Activated naive CD8-positive, alpha-beta T cell treated with anti-CD3 and anti-CD28 coated beads, Interleukin-2, amount 10 ng/mL, durations not matched to agents 7 days and 5 days (primary cell): ENCODE data around the gene KANSL1L. TPM values are rescaled to one million over a fixed set of nuclear protein-coding genes. Genes with fewer than 3 reads are reported as not detected.
"Not testable (repeated sequence)": the region's sequence is repeated elsewhere in the genome, so short reads cannot be mapped to it uniquely, and the experiment has no call there.

ENCODE experiments used
- ATAC-seq: fragments of 150-1000 bp; cut with Tn5 transposase; one replicate; pipeline ENCODE4 v1.10.0; 2021; ENCODE audit warnings: low read depth, moderate library complexity
- POLR2A ChIA-PET: fragments of 350-600 bp; sonication (Branson Sonifier 250); formaldehyde crosslinking; loops from one replicate; lab custom pipeline; 2021; ENCODE audit warnings: antibody characterized with exemption; lab: Charles Lee
- DNase-seq: peaks from one replicate; pipeline ENCODE4 v3.0.0; 2021
- H3K27ac Mint-ChIP-seq: one replicate; pipeline ENCODE4 v1.8.0; 2022; ENCODE audit warnings: mild to moderate bottlenecking, mixed read lengths
- H3K27me3 Mint-ChIP-seq: one replicate; pipeline ENCODE4 v1.8.0; 2022; ENCODE audit warnings: mild to moderate bottlenecking, moderate library complexity, mixed read lengths
- H3K36me3 Mint-ChIP-seq: one replicate; pipeline ENCODE4 v1.8.0; 2021; ENCODE audit warnings: mild to moderate bottlenecking, mixed read lengths
- H3K4me1 Mint-ChIP-seq: one replicate; pipeline ENCODE4 v1.8.0; 2021; ENCODE audit warnings: mixed read lengths
- H3K4me3 Mint-ChIP-seq: one replicate; pipeline ENCODE4 v1.8.0; 2022; ENCODE audit warnings: mild to moderate bottlenecking, moderate library complexity, mixed read lengths
- H3K9me3 Mint-ChIP-seq: one replicate; pipeline ENCODE4 v1.8.0; 2021; ENCODE audit warnings: mixed read lengths
- total RNA-seq, 2 experiments: library from RNA; stranded (reverse); gene quantifications; one replicate each; pipeline ENCODE4 v1.2.3, GENCODE V29; 2021

The KANSL1L gene
- total RNA-seq, 2 experiments from 2014 or later, result 6.5 to 10.2 TPM

DNA sequence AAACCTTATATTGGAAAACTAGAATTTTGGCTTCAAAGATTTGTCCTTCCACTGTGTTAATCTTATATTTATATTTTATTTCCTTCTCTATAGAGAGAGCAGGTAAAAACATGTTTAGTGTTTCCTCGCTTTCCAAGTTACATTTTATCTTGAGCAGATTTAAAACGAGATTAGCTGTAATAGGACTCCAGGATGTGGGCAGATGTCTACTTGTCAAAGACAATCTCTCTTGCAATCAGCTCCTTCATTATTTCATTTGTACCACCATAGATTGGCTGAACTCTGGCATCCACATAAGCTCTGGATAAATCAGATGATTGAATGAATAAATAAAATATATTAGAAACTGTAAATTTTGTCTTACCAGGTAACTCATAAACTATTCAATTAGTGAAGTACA, 17.5 kb upstream of the KANSL1L start:
- Mint-ChIP-seq H3K4me3 (no peak overlapping the region), H3K27me3 (peaks cover 1% of the 10 kb centered on the region), H3K27ac (no peak overlapping the region), H3K9me3 (peaks cover 20% of the 10 kb centered on the region), H3K36me3 (peaks cover 12% of the 10 kb centered on the region), H3K4me1 (peaks cover 3% of the 10 kb centered on the region)
- POLR2A ChIA-PET, result no interaction called here
- no peak for DNase-seq
- ATAC-seq, result no peak

DNA sequence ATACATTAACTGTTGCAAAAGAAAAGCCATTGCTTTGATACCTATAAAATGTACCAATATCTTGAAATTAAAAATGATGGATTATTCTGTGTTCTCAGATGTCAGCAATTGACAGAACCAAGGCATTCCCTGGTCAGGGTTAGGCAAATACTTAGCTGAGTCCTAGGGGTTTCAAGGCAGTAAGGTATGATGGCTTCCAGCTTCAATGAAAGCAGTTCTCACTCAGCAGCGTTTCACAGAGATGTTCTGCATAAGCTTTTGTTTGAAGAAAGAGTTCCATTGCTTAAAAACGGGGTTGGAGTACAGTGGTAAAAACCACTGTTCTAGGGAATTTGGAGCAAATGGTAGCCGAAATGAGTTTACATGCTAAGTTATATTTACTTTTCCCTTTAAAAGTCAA, 17.0 kb upstream of the KANSL1L start:
- H3K36me3 Mint-ChIP-seq, result peaks cover 15% of the 10 kb centered on the region
- ATAC-seq (no peak), DNase-seq (no peak)
- POLR2A ChIA-PET, result no interaction called here
- H3K27me3 Mint-ChIP-seq, result peaks cover 1% of the 10 kb centered on the region
- H3K4me1 Mint-ChIP-seq, result peaks cover 3% of the 10 kb centered on the region
- H3K27ac Mint-ChIP-seq, result no peak overlapping the region
- no peak overlapping the region for H3K4me3 Mint-ChIP-seq
- peaks cover 25% of the 10 kb centered on the region for H3K9me3 Mint-ChIP-seq

DNA sequence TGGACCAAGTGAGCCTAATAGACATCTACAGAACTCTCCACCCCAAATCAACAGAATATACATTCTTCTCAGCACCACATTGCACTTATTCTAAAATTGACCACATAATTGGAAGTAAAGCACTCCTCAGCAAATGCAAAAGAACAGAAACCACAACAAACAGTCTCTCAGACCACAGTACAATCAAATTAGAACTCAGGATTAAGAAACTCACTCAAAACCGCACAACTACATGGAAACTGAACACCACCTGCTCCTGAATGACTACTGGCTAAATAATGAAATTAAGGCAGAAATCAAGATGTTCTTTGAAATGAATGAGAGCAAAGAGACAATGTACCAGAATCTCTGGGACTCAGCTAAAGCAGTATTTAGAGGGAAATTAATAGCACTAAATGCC, 12.7 kb upstream of the KANSL1L start:
- H3K4me1 Mint-ChIP-seq, H3K27ac Mint-ChIP-seq, H3K4me3 Mint-ChIP-seq, H3K27me3 Mint-ChIP-seq, ATAC-seq, DNase-seq, POLR2A ChIA-PET: not testable (repeated sequence)
- H3K36me3 Mint-ChIP-seq, result peaks cover 20% of the 10 kb centered on the region
- H3K9me3 Mint-ChIP-seq, result peaks cover 26% of the 10 kb centered on the region

DNA sequence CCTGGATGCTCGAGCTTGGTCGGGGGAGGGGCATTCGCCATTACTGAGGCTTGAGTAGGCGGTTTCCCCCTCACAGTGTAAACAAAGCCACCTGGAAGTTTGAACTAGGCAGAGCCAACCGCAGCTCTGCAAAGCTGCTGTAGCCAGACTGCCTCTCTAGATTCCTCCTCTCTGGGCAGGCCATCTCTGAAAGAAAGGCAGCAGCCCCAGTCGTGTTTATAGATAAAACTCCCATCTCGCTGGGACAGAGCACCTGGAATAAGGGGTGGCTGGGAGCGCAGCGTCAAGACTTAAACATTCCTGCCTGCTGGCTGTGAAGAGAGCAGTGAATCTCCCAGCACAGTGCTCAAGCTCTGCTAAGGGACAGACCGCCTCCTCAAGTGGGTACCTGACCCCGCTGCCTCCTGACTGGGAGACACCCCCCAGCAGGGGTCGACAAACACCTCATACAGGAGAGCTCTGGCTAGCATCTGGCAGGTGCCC, 10.4 kb upstream of the KANSL1L start:
- H3K36me3 Mint-ChIP-seq, result peaks cover 20% of the 10 kb centered on the region
- POLR2A ChIA-PET, result interaction anchor here (0.6 kb wide), 1 partner anchor 10 kb away, joined by 5 read pairs; no protein-coding TSS in a partner anchor
- not testable (repeated sequence) for H3K27me3 Mint-ChIP-seq, H3K4me1 Mint-ChIP-seq, ATAC-seq
- peaks cover 30% of the 10 kb centered on the region for H3K9me3 Mint-ChIP-seq
- DNase-seq, result peak; percentile 31
- H3K4me3 Mint-ChIP-seq, result peak overlapping the region; percentile 50
- H3K27ac Mint-ChIP-seq, result peak overlapping the region; percentile 60

DNA sequence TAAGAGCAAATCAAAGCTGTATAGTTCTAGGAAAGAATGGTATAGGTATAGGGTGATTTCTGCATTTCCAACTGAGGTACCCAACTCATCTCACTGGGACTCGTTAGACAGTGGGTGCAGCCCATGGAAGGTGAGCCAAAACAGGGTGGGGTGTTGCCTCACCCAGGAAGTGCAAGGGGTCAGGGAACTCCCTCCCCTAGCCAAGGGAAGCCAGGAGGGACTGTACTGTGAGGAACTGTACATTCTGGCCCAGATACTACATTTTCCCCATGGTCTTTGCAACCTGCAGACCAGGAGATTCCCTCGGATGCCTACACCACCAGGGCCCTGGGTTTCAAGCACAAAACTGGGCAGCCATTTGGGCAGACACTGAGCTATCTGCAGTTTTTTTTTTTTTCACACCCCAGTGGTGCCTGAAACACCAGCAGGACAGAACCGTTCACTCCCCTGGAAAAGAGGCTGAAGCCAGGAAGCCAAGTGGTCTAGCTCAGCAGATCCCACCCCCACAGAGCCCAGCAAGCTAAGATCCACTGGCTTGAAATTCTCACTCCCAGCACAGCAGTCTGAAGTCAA, 9.9 kb upstream of the KANSL1L start:
- Mint-ChIP-seq H3K9me3 (peaks cover 27% of the 10 kb centered on the region), H3K4me3 (peak overlapping the region; percentile 50), H3K36me3 (peaks cover 20% of the 10 kb centered on the region), H3K27ac (peak overlapping the region; percentile 60), H3K27me3 (peaks cover 10% of the 10 kb centered on the region)
- H3K4me1 Mint-ChIP-seq, ATAC-seq, POLR2A ChIA-PET, DNase-seq: not testable (repeated sequence)

DNA sequence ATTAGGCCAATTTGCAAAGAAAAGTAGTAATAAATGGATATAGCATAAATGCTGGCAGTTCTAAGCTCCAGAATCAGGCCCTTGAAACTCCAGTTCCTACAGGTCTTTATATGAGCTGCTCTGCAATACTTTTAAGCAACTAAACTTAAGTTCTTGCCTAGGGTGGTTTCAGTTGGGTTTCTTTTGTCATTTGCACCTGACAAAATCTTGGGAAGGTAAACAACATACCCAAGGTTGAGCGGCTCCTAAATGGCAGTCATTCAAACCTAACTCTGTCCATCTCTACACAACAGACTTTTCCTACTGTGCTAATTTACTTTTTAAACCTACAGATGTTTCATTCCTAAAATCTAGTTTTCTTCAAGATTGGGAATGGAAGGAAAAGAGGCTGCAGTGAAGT, 9.3 kb upstream of the KANSL1L start:
- peaks cover 20% of the 10 kb centered on the region for H3K36me3 Mint-ChIP-seq
- peaks cover 23% of the 10 kb centered on the region for H3K9me3 Mint-ChIP-seq
- H3K27me3 Mint-ChIP-seq, result peaks cover 10% of the 10 kb centered on the region
- peaks cover 10% of the 10 kb centered on the region for H3K4me1 Mint-ChIP-seq
- POLR2A ChIA-PET, result no interaction called here
- H3K27ac Mint-ChIP-seq, result no peak overlapping the region
- no peak for ATAC-seq
- H3K4me3 Mint-ChIP-seq, result no peak overlapping the region
- no peak for DNase-seq

DNA sequence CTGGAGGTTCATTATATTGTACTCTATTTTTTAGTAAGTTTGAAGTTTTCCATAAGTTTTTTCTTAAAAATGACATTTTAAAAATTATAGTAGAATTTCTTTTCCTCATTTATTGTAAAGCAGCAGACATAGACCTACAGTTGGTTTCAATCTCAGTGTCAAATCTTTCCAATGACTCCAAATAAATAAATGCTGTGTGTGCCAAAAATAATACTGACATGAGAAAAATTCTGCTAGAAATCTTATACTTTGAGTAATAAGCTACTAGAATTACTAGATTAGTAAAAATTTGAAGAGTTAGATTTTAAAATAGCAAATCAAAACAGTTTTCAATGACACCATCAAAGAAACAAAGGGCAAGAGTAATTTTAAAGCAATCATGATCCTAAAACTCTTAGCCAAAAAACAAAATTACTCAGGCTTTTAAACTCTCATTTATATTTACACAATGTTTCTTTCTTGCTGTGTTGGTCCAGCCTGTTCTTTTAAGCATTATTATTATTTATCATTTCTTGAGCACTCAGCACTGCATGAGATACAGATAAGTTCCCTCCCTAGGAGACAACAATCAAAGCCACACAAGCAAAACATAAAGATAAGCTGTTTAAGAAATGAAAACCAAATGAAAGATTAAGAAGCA, 8.3 kb upstream of the KANSL1L start:
- Mint-ChIP-seq H3K27ac (no peak overlapping the region), H3K27me3 (peaks cover 10% of the 10 kb centered on the region), H3K36me3 (peaks cover 14% of the 10 kb centered on the region), H3K4me1 (peaks cover 10% of the 10 kb centered on the region), H3K9me3 (peaks cover 17% of the 10 kb centered on the region), H3K4me3 (no peak overlapping the region)
- no peak for ATAC-seq
- no peak for DNase-seq
- POLR2A ChIA-PET, result no interaction called here

DNA sequence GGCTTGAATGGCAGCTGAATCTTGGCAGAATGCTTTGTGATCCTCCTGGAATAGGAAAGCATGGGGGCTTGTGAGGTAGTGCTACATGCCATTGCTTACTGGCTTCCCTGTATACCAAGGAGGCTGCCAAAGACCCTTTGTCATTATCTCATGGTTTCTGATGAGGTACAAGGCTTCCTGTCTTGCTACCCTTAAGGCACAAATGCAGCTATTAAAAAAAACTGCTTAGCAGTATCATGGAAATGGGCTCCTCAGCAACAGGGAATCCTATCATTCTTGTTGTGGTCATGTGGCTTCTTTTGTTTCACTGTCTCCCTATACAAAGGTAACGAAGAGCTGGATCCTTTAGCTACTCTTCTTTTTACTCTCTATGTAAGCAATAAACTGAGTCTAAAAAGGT, 6.6 kb upstream of the KANSL1L start:
- DNase-seq, result no peak
- Mint-ChIP-seq H3K36me3 (peaks cover 4% of the 10 kb centered on the region), H3K4me3 (no peak overlapping the region), H3K27ac (no peak overlapping the region), H3K27me3 (peaks cover 16% of the 10 kb centered on the region), H3K9me3 (peaks cover 4% of the 10 kb centered on the region), H3K4me1 (peaks cover 7% of the 10 kb centered on the region)
- POLR2A ChIA-PET, result no interaction called here
- no peak for ATAC-seq

DNA sequence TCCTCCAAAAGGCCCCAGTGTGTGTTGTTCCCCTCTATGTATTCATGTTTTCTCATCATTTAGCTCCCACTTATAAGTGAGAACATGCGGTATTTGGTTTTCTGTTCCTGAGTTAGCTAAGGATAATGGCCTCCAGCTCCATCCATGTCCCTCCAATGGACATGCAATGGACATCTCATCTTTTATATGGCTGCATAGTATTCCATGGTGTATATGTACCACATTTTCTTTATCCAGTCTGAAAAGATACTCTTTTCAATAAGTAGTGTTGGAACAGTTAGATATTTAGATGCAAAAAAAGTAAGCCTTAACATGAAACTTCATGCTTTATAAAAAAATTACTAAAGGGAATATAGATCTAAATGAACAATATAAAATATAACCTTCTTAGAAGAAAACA, 5.9 kb upstream of the KANSL1L start:
- H3K4me1 Mint-ChIP-seq, ATAC-seq, H3K9me3 Mint-ChIP-seq, H3K36me3 Mint-ChIP-seq, H3K4me3 Mint-ChIP-seq, DNase-seq, H3K27ac Mint-ChIP-seq, POLR2A ChIA-PET: not testable (repeated sequence)
- H3K27me3 Mint-ChIP-seq, result peaks cover 23% of the 10 kb centered on the region

DNA sequence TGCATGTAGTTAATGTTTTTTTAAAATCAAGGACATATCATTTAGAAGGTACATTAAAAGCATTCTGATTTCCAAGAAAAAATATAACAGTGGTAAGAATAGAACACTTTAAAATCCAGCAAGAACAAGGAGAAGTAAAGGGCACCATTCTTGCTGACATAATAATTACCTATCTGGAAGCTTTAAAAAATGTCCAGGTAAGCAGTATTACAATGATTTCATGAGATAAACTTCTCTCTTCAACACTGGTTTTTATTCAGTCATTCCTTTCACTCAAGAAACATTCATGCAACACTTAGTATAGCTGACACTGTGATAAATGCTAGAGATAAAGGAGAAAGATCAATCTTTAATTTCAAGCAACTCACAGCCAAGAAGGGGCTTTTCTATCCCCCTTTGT, 2.9 kb upstream of the KANSL1L start:
- ATAC-seq (no peak), DNase-seq (no peak)
- Mint-ChIP-seq H3K36me3 (no peaks in the 10 kb centered on the region), H3K9me3 (peaks cover 4% of the 10 kb centered on the region), H3K27me3 (peaks cover 29% of the 10 kb centered on the region), H3K27ac (no peak overlapping the region), H3K4me1 (peaks cover 13% of the 10 kb centered on the region), H3K4me3 (no peak overlapping the region)
- POLR2A ChIA-PET, result no interaction called here

DNA sequence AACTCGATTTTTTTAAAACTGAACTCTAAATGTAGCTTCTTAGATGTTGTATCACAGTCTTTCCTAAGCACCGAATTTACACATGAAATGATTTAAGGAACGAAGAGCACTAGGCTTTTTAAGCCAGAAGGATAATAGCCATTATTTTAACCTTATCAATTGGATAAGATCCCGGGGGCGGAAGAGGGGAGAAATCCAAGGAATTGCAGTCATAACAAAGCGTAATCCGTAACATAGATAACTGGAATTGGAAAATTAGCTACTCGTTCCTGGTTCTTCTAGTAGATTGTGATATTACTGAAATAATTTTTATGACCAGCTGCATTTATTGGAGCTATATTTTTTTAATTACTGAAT, 988 bp upstream of the KANSL1L start:
- Mint-ChIP-seq H3K36me3 (no peaks in the 10 kb centered on the region), H3K27me3 (peaks cover 24% of the 10 kb centered on the region), H3K27ac (no peak overlapping the region), H3K4me3 (peak overlapping the region; percentile 94), H3K4me1 (peaks cover 20% of the 10 kb centered on the region), H3K9me3 (peaks cover 4% of the 10 kb centered on the region)
- DNase-seq (no peak), ATAC-seq (no peak)
- POLR2A ChIA-PET, result interaction anchor here (0.6 to 0.8 kb wide), 2 partner anchors 10 to 118 kb away, joined by 3 to 5 read pairs; no protein-coding TSS in a partner anchor

DNA sequence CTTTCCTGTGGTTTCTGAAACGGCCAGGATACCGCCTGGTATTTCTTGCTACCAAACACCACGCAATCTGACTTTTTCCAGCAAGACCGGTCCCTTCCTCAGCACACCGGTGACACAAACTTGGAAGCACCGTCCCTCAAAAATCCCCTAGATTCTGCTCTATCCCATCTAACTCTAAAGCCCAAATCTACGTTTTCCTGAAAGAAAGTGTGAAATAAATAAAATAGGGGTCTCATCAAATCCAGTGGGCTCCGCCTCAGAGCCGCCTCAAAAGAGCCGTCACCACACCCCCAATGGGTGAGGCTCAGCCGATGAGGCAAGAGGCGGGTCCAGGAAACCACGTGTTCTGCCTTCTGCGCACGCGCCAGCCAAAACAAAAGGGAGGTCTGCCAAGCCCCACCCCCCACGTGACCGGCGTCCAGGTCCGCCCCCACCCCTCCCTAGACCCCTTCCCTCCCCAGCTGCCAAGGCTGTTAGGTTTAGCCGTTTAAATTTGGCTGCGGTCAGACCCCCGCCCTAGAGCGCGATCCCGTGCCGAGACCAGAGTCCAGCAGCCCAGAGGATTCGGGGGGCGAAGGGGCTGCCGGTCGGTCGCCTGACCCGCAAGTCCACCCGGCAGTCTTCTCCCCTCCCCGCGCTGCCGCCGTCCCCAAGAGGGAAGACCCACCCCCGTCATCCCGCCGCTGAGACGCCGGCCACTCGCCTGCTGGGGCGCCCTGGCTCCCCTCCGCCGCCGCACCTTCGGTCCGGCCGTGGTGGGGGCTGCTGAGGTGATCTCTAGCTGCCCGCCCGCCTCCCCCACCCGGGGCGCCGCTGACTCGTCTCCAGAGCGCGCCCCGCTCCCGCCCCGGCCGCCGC, 534 bp downstream of the KANSL1L start:
- DNase-seq (peak; percentile 97), ATAC-seq (peak; percentile 83)
- no peaks in the 10 kb centered on the region for H3K36me3 Mint-ChIP-seq
- peak overlapping the region; percentile 94 for H3K4me3 Mint-ChIP-seq
- H3K4me1 Mint-ChIP-seq, result peaks cover 20% of the 10 kb centered on the region
- peak overlapping the region; percentile 94 for H3K27ac Mint-ChIP-seq
- H3K9me3 Mint-ChIP-seq, result no peaks in the 10 kb centered on the region
- POLR2A ChIA-PET, result interaction anchor here (1.3 kb wide), 1 partner anchor 169 kb away, joined by 6 read pairs; no protein-coding TSS in a partner anchor
- H3K27me3 Mint-ChIP-seq, result peaks cover 19% of the 10 kb centered on the region

DNA sequence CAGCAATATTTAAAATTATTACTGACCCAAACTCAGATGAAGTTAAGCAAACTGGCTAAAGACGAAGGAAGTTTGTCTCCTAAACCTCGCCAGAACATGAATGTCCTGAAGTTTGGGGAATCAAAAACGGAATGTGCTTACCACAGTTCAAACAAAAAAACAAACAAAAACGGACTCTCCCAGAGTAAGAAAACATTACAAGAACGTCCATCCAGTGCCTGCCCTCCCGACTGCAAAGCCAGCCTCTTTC, 1.1 kb downstream of the KANSL1L start:
- ATAC-seq, result no peak
- H3K27ac Mint-ChIP-seq, result peak overlapping the region; percentile 94
- no peaks in the 10 kb centered on the region for H3K36me3 Mint-ChIP-seq
- H3K27me3 Mint-ChIP-seq, result peaks cover 19% of the 10 kb centered on the region
- no peak for DNase-seq
- no peaks in the 10 kb centered on the region for H3K9me3 Mint-ChIP-seq
- peaks cover 20% of the 10 kb centered on the region for H3K4me1 Mint-ChIP-seq
- peak overlapping the region; percentile 94 for H3K4me3 Mint-ChIP-seq
- POLR2A ChIA-PET, result interaction anchor here (1.3 kb wide), 1 partner anchor 168 kb away, joined by 6 read pairs; no protein-coding TSS in a partner anchor
